KMS-11 (cell line): ENCODE measurements around the gene KRTAP5-3.

Experiments used
- H2AFZ ChIP-seq: fragments of 200-600 bp; sonication (generic); 2 replicates; pipeline ENCODE4 v1.6.1; 2016; ENCODE audit warnings: antibody characterized with exemption, mixed run types, low read depth
- H3K27ac ChIP-seq: fragments of 200-600 bp; sonication (generic); 2 replicates; pipeline ENCODE4 v1.6.1; 2016; ENCODE audit warnings: mild to moderate bottlenecking, mixed run types
- H3K27me3 ChIP-seq: fragments of 200-600 bp; sonication (generic); 2 replicates; pipeline ENCODE4 v1.6.1; 2017; ENCODE audit warnings: mild to moderate bottlenecking, low read depth, mixed run types, moderate library complexity; ENCODE audit not compliant: insufficient read depth
- H3K36me3 ChIP-seq: fragments of 200-600 bp; sonication (generic); 2 replicates; pipeline ENCODE4 v1.6.1; 2017; ENCODE audit warnings: mild to moderate bottlenecking, mixed run types; ENCODE audit not compliant: insufficient read depth
- H3K4me1 ChIP-seq: fragments of 200-600 bp; sonication (generic); 2 replicates; pipeline ENCODE4 v1.6.1; 2016; ENCODE audit warnings: mild to moderate bottlenecking, low read depth, mixed run types; ENCODE audit not compliant: poor library complexity, severe bottlenecking
- H3K4me2 ChIP-seq: fragments of 200-600 bp; sonication (generic); 2 replicates; pipeline ENCODE4 v1.7.0; 2016; ENCODE audit warnings: mild to moderate bottlenecking, mixed run types
- H3K4me3 ChIP-seq: fragments of 200-600 bp; sonication (generic); IDR thresholded peaks from 2 replicates; pipeline ENCODE4 v1.6.1; 2017; ENCODE audit warnings: low read depth, low read length, mixed read lengths; ENCODE audit not compliant: insufficient read depth
- H3K79me2 ChIP-seq: fragments of 200-600 bp; sonication (generic); 2 replicates; pipeline ENCODE4 v1.6.1; 2016; ENCODE audit warnings: low read depth, mixed run types; ENCODE audit not compliant: insufficient read depth
- H3K9ac ChIP-seq: fragments of 200-600 bp; sonication (generic); 2 replicates; pipeline ENCODE4 v1.6.1; 2016; ENCODE audit warnings: mild to moderate bottlenecking, mixed run types
- H4K20me1 ChIP-seq: fragments of 200-600 bp; sonication (generic); 2 replicates; pipeline ENCODE4 v1.6.1; 2016; ENCODE audit warnings: mild to moderate bottlenecking, mixed run types; ENCODE audit not compliant: insufficient read depth
- TF ChIP-seq, protein P1 (sequence below): fragments of 200-600 bp; sonication (generic); conservative IDR thresholded peaks from 2 replicates; pipeline ENCODE4 v1.6.1; 2017; ENCODE audit warnings: low read depth, mild to moderate bottlenecking, antibody characterized with exemption, low read length, moderate library complexity, mixed read lengths

The KRTAP5-3 gene

DNA sequence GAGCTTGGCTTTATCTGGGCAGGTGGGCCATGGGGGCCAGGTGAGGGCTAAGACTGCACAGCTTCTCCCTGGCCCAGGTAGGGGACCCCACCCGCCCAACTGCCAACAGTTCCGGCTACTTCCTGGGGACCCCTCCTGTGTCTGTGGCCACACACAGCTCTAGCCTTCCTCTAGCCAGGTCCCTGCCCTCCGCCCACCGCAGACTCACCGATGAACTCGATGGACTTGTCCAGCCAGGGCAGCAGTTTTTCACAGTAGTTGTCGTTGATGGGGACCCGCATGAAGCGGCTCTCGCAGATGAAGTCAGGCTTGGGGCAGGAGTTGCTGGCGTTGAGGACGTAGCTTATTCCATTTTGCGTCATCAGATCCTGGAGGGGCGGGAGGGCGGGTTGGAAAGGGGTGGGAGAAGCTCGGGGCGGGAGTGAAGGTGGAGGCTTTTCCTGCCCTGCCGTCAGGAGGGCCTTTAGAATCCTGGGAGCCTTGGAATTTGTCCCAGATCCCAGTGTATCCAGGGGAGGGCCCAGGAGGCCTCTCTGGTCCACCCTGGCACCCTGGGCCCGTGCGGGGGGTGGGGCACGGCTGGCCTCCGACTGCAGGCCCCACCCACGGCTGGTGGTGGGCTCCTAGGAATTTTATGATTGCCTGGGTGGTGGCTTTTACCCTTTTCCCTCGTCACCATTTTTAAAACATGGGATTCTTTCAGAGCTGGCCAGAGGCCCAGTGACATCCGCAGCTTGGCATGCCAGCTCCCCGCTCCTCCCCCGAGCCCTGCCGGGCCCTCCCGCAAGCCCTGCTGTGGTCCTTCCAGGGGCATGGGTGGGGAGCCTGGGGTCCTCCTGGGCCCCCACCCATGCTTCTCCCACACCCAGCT is 50.1 kb downstream of the KRTAP5-3 start:
- Histone ChIP-seq H3K36me3 (no peaks in the 10 kb centered on the region), H2AFZ (no peak overlapping the region), H3K9ac (no peak overlapping the region), H3K4me3 (no peak overlapping the region), H3K27ac (no peak overlapping the region), H4K20me1 (no peaks in the 10 kb centered on the region), H3K27me3 (peaks cover 15% of the 10 kb centered on the region; the same call in 1 of the 2 replicates), H3K4me1 (no peaks in the 10 kb centered on the region), H3K79me2 (no peaks in the 10 kb centered on the region), H3K4me2 (no peak overlapping the region)
- TF ChIP-seq, protein P1, sequence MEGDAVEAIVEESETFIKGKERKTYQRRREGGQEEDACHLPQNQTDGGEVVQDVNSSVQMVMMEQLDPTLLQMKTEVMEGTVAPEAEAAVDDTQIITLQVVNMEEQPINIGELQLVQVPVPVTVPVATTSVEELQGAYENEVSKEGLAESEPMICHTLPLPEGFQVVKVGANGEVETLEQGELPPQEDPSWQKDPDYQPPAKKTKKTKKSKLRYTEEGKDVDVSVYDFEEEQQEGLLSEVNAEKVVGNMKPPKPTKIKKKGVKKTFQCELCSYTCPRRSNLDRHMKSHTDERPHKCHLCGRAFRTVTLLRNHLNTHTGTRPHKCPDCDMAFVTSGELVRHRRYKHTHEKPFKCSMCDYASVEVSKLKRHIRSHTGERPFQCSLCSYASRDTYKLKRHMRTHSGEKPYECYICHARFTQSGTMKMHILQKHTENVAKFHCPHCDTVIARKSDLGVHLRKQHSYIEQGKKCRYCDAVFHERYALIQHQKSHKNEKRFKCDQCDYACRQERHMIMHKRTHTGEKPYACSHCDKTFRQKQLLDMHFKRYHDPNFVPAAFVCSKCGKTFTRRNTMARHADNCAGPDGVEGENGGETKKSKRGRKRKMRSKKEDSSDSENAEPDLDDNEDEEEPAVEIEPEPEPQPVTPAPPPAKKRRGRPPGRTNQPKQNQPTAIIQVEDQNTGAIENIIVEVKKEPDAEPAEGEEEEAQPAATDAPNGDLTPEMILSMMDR, result no peak
